Stimulated activated CD8-positive, alpha-beta memory T cell treated with anti-CD3 and anti-CD28 coated beads, Interleukin-7, amount 100 ng/mL, for 4 hours (primary cell): ENCODE results near the gene CHMP5.

Experiments
- DNase-seq, 2 donors: peaks; one replicate each; pipeline ENCODE4 v3.0.0-alpha.2; 2020; ENCODE audit warnings: low read depth in 2 of 2

CHMP5 gene

GRCh38 chr9:33273266-33273971 is 8.6 kb downstream of the CHMP5 start:
- no peak for DNase-seq

- DNase-seq: no peak
Observed at GRCh38 chr9:33273972-33274328, 9.1 kb downstream of the CHMP5 start.

- no peak for DNase-seq
Observed at GRCh38 chr9:33277484-33277883, 12.6 kb downstream of the CHMP5 start.

- DNase-seq: no peak
Observed at GRCh38 chr9:33285502-33285901, 20.7 kb downstream of the CHMP5 start.

GRCh38 chr9:33287087-33287490 is 22.2 kb downstream of the CHMP5 start:
- no peak for DNase-seq

- no peak for DNase-seq
Observed at GRCh38 chr9:33288235-33288634, 23.4 kb downstream of the CHMP5 start.

- DNase-seq: no peak
Observed at GRCh38 chr9:33288828-33289483, 24.1 kb downstream of the CHMP5 start.

GRCh38 chr9:33289496-33289895 is 24.6 kb downstream of the CHMP5 start:
- DNase-seq: no peak

- DNase-seq: no peak
Observed at GRCh38 chr9:33289936-33290246, 25.0 kb downstream of the CHMP5 start.

- DNase-seq: peak; percentile 97
Observed at GRCh38 chr9:33290247-33291030, 25.6 kb downstream of the CHMP5 start, which contains the start of gene NFX1. Gene NFX1 (plus strand): TSS chr9:33290516. CDS start chr9:33290573, 57 bp downstream.

GRCh38 chr9:33291031-33291397 is 26.2 kb downstream of the CHMP5 start:
- no peak for DNase-seq

GRCh38 chr9:33291901-33292300 is 27.1 kb downstream of the CHMP5 start:
- no peak for DNase-seq

GRCh38 chr9:33293782-33294181 is 28.9 kb downstream of the CHMP5 start:
- no peak for DNase-seq

- no peak for DNase-seq
Observed at GRCh38 chr9:33294670-33295432, 30.0 kb downstream of the CHMP5 start.

- no peak for DNase-seq
Observed at GRCh38 chr9:33295571-33295970, 30.7 kb downstream of the CHMP5 start.

GRCh38 chr9:33297432-33297831 is 32.6 kb downstream of the CHMP5 start:
- DNase-seq: no peak

- no peak for DNase-seq
Observed at GRCh38 chr9:33300546-33300945, 35.7 kb downstream of the CHMP5 start.

GRCh38 chr9:33304362-33304761 is 39.5 kb downstream of the CHMP5 start:
- DNase-seq: no peak

GRCh38 chr9:33306037-33306436 is 41.2 kb downstream of the CHMP5 start:
- DNase-seq: no peak

GRCh38 chr9:33307067-33307466 is 42.2 kb downstream of the CHMP5 start:
- no peak for DNase-seq

- DNase-seq: no peak
Observed at GRCh38 chr9:33309903-33310302, 45.1 kb downstream of the CHMP5 start.

- no peak for DNase-seq
Observed at GRCh38 chr9:33310748-33311147, 45.9 kb downstream of the CHMP5 start.
